Heart left ventricle (tissue), 13 donors: ENCODE data around the gene MCC.

ENCODE experiments used
- POLR2A ChIP-seq, 2 donors: fragments of 450-650 bp; IDR thresholded peaks; one replicate each; pipeline ENCODE4 v1.6.1; 2017; ENCODE audit warnings: antibody characterized with exemption in 2 of 2, mild to moderate bottlenecking in 2 of 2, moderate library complexity in 2 of 2
- TF ChIP-seq, protein P1 (sequence below), 12 donors: fragments of 200-600 bp; sonication (generic) in 4 of 12; IDR thresholded peaks; one replicate each; pipeline versions ENCODE4 v1.5.0 to v1.8.0; 2018 to 2022; ENCODE audit warnings: antibody characterized with exemption in 12 of 12, mild to moderate bottlenecking in 5 of 12
- donor health status: ischemic (EF 13 %, LVEDD 7.1; RV severe dilation, severe dysfunction).
- donor health status: DM: no; HTN: yes; CAD: no.
- donor health status: DM: no; HTN: no; CAD: no.
- donor health status: ischemic (EF 25% LVEDD 6.9; RV normal size, moderate dysfunction).
- donor health status: ischemic (EF 25% LVEDD 5.7; RV mildly dilated, moderate dysfunction).
- donor health status: ischemic (EF 35%, LVEDD 5.7; RV mildly dilated, moderate dysfunction).
- donor health status: nonischemic (EF 11% LVEDD 7.7; RV severe dilation, severe dysfunction).
- donor health status: DM: yes; HTN: yes; CAD: no.
- donor health status: PGD.
- donor health status: ischemic (EF 29% LVEDD 5.4; RV normal size, mild dysfunction).
- donor health status: nonischemic (EF 23%, LVEDD 6.1; RV moderate dilation, normal function).

DNA sequence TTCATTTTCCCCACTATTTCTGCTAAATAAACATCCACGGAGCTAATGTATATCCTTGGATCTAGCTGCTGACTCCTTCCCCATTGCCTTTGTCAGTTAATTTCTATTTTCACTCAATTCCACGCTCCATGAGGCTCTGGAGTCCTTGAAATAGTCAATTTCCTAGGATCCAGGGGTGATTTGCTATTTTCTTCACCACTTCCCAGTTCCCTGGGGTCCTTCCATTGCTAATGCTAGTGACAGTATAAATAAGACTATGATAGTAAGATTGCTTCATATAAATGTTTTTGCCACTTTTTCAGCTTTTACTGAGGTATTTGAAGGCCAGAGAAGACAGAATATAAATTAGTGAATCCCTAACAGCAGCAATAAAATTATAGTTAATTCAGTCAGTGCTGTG is 66.6 kb downstream of the MCC start:
- TF ChIP-seq, protein P1, sequence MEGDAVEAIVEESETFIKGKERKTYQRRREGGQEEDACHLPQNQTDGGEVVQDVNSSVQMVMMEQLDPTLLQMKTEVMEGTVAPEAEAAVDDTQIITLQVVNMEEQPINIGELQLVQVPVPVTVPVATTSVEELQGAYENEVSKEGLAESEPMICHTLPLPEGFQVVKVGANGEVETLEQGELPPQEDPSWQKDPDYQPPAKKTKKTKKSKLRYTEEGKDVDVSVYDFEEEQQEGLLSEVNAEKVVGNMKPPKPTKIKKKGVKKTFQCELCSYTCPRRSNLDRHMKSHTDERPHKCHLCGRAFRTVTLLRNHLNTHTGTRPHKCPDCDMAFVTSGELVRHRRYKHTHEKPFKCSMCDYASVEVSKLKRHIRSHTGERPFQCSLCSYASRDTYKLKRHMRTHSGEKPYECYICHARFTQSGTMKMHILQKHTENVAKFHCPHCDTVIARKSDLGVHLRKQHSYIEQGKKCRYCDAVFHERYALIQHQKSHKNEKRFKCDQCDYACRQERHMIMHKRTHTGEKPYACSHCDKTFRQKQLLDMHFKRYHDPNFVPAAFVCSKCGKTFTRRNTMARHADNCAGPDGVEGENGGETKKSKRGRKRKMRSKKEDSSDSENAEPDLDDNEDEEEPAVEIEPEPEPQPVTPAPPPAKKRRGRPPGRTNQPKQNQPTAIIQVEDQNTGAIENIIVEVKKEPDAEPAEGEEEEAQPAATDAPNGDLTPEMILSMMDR (IDR thresholded peaks at IDR 0.05), result no peak
- TF ChIP-seq POLR2A (IDR thresholded peaks at IDR 0.05), result no peak
